Measurements from ENCODE around the gene SNAPC1. TPM values are rescaled to one million over a fixed set of nuclear protein-coding genes. Genes with fewer than 3 reads are reported as not detected.
"Not testable (repeated sequence)": the region's sequence is repeated elsewhere in the genome, so short reads cannot be mapped to it uniquely, and the experiment has no call there.

SNAPC1 gene
- total RNA-seq, 1 donor from 2014 or later: 5.2 TPM

DNA sequence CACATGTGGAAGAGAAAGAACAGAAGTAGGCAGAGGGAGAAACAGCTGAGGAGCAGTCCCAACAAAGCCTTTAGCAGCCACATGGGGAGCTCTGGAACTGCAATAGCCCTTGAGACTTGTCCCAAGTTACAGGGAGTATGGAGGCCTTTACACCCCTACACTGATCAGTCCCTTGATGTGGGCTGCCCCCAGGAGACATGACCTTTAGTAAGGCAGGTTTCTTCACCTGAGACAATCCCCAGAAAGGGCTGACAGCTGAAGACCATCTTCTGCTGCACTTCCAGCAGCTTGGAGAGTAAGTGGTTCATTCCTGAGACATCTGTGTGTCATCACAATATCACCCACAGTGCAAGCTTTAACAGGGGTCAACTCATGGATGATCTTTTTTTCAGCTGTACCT is 8.6 kb upstream of the SNAPC1 start:
- TF ChIP-seq, protein P1, sequence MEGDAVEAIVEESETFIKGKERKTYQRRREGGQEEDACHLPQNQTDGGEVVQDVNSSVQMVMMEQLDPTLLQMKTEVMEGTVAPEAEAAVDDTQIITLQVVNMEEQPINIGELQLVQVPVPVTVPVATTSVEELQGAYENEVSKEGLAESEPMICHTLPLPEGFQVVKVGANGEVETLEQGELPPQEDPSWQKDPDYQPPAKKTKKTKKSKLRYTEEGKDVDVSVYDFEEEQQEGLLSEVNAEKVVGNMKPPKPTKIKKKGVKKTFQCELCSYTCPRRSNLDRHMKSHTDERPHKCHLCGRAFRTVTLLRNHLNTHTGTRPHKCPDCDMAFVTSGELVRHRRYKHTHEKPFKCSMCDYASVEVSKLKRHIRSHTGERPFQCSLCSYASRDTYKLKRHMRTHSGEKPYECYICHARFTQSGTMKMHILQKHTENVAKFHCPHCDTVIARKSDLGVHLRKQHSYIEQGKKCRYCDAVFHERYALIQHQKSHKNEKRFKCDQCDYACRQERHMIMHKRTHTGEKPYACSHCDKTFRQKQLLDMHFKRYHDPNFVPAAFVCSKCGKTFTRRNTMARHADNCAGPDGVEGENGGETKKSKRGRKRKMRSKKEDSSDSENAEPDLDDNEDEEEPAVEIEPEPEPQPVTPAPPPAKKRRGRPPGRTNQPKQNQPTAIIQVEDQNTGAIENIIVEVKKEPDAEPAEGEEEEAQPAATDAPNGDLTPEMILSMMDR (IDR thresholded peaks at IDR 0.05; ENCODE audit: unreplicated experiment): no peak
- DNase-seq (ENCODE audit: low spot score): no peak
- Mint-ChIP-seq H3K4me3 (ENCODE audit: unreplicated experiment) (no peak overlapping the region), H3K27me3 (ENCODE audit: unreplicated experiment) (peaks cover 3% of the 10 kb centered on the region), H3K27ac (ENCODE audit: unreplicated experiment) (peak overlapping the region; percentile 16), H3K36me3 (ENCODE audit: low read depth, unreplicated experiment) (no peaks in the 10 kb centered on the region), H3K4me1 (ENCODE audit: unreplicated experiment) (peaks cover 2% of the 10 kb centered on the region), H3K9me3 (ENCODE audit: unreplicated experiment) (no peaks in the 10 kb centered on the region)

DNA sequence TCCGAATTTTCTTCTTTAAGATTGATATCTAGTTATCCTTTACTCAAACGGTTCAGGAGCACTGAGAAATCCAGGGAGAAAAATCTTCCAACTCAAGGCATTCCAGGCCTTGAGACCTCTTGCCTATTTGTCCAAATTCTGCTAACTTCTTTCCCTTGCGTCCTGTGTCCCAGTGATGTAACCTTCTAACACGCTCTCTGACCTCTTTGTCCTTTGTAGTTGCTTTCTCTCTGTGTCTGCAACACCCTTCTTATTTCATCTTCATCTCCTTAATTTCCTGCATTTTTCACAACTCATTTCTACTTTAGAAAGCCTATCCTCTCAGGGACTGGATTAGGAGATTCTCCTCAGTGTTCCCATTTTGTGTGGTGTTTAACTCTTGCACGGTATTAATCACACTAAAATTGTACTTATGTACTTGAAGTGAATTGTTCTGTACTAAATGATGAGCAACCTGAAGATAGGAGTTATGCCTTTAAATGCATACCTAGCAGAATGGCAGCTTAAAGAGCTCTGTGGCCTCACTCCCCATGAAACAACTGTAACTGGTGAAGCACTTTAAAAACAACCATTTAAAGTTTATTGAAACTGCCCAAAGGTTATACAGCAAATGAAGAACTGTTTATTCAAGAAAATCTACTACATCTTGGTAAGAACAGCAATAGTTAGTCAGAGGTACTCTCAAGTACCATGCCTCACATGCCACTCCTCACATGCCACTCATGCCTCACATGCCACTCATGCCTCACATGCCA is 7.4 kb upstream of the SNAPC1 start:
- H3K9me3 Mint-ChIP-seq (ENCODE audit: unreplicated experiment): no peaks in the 10 kb centered on the region
- TF ChIP-seq, protein P1 (IDR thresholded peaks at IDR 0.05; ENCODE audit: unreplicated experiment): no peak
- no peak for DNase-seq (ENCODE audit: low spot score)
- H3K4me3 Mint-ChIP-seq (ENCODE audit: unreplicated experiment): no peak overlapping the region
- H3K36me3 Mint-ChIP-seq (ENCODE audit: low read depth, unreplicated experiment): no peaks in the 10 kb centered on the region
- peaks cover 3% of the 10 kb centered on the region for H3K27me3 Mint-ChIP-seq (ENCODE audit: unreplicated experiment)
- H3K27ac Mint-ChIP-seq (ENCODE audit: unreplicated experiment): no peak overlapping the region
- peaks cover 2% of the 10 kb centered on the region for H3K4me1 Mint-ChIP-seq (ENCODE audit: unreplicated experiment)

- H3K9me3 Mint-ChIP-seq (ENCODE audit: unreplicated experiment); H3K4me3 Mint-ChIP-seq (ENCODE audit: unreplicated experiment); DNase-seq (ENCODE audit: low spot score); H3K27me3 Mint-ChIP-seq (ENCODE audit: unreplicated experiment); H3K4me1 Mint-ChIP-seq (ENCODE audit: unreplicated experiment); H3K36me3 Mint-ChIP-seq (ENCODE audit: low read depth, unreplicated experiment); H3K27ac Mint-ChIP-seq (ENCODE audit: unreplicated experiment): not testable (repeated sequence)
Observed at GRCh38 chr14:61755382-61755742, 6.9 kb upstream of the SNAPC1 start.

DNA sequence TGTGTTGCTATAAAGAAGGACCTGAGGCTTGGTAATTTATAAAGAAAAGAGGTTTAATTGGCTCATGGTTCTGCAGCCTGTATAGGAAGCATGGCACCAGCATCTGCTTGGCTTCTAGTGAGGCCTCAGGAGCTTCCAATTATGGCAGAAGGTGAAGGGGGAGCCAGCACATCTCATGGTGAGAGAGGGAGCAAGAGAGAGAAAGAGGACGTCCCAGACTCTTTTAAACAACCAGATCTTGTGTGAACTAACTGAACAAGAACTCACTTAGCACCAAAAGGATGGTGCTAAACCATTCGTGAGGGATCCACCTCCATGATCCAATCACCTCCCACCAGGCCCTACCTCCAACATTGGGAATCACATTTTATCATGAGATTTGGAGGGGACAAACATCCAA is 6.1 kb upstream of the SNAPC1 start:
- Mint-ChIP-seq H3K9me3 (ENCODE audit: unreplicated experiment) (no peaks in the 10 kb centered on the region), H3K27me3 (ENCODE audit: unreplicated experiment) (peaks cover 3% of the 10 kb centered on the region), H3K4me3 (ENCODE audit: unreplicated experiment) (no peak overlapping the region), H3K4me1 (ENCODE audit: unreplicated experiment) (no peaks in the 10 kb centered on the region), H3K27ac (ENCODE audit: unreplicated experiment) (no peak overlapping the region), H3K36me3 (ENCODE audit: low read depth, unreplicated experiment) (no peaks in the 10 kb centered on the region)
- TF ChIP-seq, protein P1 (IDR thresholded peaks at IDR 0.05; ENCODE audit: unreplicated experiment): no peak
- DNase-seq (ENCODE audit: low spot score): no peak

- H3K9me3 Mint-ChIP-seq (ENCODE audit: unreplicated experiment): no peaks in the 10 kb centered on the region
- no peak overlapping the region for H3K4me3 Mint-ChIP-seq (ENCODE audit: unreplicated experiment)
- DNase-seq (ENCODE audit: low spot score): no peak
- TF ChIP-seq, protein P1 (IDR thresholded peaks at IDR 0.05; ENCODE audit: unreplicated experiment): no peak
- peaks cover 3% of the 10 kb centered on the region for H3K36me3 Mint-ChIP-seq (ENCODE audit: low read depth, unreplicated experiment)
- peaks cover 9% of the 10 kb centered on the region for H3K4me1 Mint-ChIP-seq (ENCODE audit: unreplicated experiment)
- H3K27ac Mint-ChIP-seq (ENCODE audit: unreplicated experiment): no peak overlapping the region
- peaks cover 2% of the 10 kb centered on the region for H3K27me3 Mint-ChIP-seq (ENCODE audit: unreplicated experiment)
Observed at GRCh38 chr14:61759878-61760277, 2.3 kb upstream of the SNAPC1 start.

Measured in endothelial cell (in vitro differentiated cells).